ENCODE results near the gene CDH23.

DNA sequence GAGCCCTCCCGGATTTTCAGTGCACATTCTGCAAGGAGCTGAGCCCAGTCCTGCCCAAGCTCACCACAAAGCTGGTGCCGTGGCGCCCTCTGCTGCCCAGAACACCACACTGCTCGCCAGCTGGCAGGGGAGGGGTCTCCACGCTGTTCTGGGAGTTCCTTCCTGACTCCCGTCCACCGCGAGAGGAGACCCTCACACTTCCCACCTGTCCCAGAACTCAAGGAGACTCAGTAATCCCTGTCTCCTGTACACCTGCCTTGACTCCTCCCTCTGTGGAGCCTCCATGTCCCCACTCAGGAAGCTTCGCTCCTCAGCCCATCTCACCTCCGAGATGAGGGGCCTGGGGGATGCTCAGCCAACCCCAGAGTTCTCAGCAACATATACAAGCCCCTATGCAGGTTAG, 311.6 kb downstream of the CDH23 start:
- TF ChIP-seq, protein P1, sequence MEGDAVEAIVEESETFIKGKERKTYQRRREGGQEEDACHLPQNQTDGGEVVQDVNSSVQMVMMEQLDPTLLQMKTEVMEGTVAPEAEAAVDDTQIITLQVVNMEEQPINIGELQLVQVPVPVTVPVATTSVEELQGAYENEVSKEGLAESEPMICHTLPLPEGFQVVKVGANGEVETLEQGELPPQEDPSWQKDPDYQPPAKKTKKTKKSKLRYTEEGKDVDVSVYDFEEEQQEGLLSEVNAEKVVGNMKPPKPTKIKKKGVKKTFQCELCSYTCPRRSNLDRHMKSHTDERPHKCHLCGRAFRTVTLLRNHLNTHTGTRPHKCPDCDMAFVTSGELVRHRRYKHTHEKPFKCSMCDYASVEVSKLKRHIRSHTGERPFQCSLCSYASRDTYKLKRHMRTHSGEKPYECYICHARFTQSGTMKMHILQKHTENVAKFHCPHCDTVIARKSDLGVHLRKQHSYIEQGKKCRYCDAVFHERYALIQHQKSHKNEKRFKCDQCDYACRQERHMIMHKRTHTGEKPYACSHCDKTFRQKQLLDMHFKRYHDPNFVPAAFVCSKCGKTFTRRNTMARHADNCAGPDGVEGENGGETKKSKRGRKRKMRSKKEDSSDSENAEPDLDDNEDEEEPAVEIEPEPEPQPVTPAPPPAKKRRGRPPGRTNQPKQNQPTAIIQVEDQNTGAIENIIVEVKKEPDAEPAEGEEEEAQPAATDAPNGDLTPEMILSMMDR (IDR thresholded peaks at IDR 0.05), result peak; percentile 78 to 91 (median 81)
- TF ChIP-seq POLR2A (IDR thresholded peaks at IDR 0.05), result no peak

All from transverse colon (tissue), 3 donors.